ENCODE results near the gene EPC1.

EPC1 gene

DNA sequence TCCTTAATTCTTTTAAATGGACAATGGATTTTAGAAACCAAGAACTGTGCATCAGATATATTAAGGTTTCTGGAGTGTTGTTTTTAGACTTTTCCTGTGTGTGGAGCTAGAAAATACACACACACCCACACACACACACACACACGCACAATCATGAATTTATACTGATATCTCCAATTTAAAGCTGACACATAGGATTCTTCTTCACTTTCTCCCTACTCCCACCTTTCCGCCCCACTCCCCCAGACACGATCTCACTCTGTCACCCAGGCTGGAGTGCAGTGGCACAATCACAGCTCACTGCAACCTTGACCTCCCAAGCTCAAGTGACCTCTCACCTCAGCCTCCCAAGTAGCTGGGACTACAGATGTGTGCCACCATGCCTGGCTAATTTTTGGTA is 100.3 kb downstream of the EPC1 start:
- TF ChIP-seq, protein P1, sequence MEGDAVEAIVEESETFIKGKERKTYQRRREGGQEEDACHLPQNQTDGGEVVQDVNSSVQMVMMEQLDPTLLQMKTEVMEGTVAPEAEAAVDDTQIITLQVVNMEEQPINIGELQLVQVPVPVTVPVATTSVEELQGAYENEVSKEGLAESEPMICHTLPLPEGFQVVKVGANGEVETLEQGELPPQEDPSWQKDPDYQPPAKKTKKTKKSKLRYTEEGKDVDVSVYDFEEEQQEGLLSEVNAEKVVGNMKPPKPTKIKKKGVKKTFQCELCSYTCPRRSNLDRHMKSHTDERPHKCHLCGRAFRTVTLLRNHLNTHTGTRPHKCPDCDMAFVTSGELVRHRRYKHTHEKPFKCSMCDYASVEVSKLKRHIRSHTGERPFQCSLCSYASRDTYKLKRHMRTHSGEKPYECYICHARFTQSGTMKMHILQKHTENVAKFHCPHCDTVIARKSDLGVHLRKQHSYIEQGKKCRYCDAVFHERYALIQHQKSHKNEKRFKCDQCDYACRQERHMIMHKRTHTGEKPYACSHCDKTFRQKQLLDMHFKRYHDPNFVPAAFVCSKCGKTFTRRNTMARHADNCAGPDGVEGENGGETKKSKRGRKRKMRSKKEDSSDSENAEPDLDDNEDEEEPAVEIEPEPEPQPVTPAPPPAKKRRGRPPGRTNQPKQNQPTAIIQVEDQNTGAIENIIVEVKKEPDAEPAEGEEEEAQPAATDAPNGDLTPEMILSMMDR (IDR thresholded peaks at IDR 0.05), result no peak
- H3K36me3 ChIP-seq, result no peaks in the 10 kb centered on the region
- H3K27ac ChIP-seq, result no peak overlapping the region
- H3K4me3 ChIP-seq (ENCODE audit: low read depth in 1 of 2, low read length in 1 of 2), result no peak overlapping the region
- no peaks in the 10 kb centered on the region for H3K4me1 ChIP-seq (ENCODE audit: control insufficient read depth in 1 of 2, insufficient read depth in 1 of 2, low read depth in 1 of 2, low read length in 1 of 2)
- no peaks in the 10 kb centered on the region for H3K9me3 ChIP-seq
- no peaks in the 10 kb centered on the region for H3K27me3 ChIP-seq

DNA sequence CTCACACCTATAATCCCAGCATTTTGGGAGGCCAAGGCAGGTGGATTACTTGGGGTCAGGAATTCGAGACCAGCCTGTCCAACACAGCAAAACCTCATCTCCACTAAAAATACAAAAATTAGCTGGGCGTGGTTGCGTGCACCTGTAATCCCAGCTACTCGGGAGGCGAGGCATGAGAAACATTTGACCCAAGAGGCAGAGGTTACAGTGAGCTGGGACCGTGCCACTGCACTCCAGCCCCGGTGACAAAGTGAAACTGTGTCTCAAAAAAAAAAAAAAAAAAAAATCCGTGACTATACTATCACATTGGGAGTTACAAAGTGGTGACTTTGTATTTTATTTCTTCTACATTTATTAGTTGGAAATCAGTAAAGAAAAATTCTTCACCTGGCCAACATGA is 101.2 kb downstream of the EPC1 start:
- TF ChIP-seq, protein P1 (IDR thresholded peaks at IDR 0.05), result no peak

GRCh38 chr10:32244421-32245207 is 102.3 kb downstream of the EPC1 start:
- no peak overlapping the region for H3K27ac ChIP-seq
- TF ChIP-seq, protein P1 (IDR thresholded peaks at IDR 0.05), result no peak
- H3K9me3 ChIP-seq, result no peaks in the 10 kb centered on the region
- no peak overlapping the region for H3K4me3 ChIP-seq (ENCODE audit: low read depth in 1 of 2, low read length in 1 of 2)
- no peaks in the 10 kb centered on the region for H3K36me3 ChIP-seq
- no peaks in the 10 kb centered on the region for H3K4me1 ChIP-seq (ENCODE audit: control insufficient read depth in 1 of 2, insufficient read depth in 1 of 2, low read depth in 1 of 2, low read length in 1 of 2)
- no peaks in the 10 kb centered on the region for H3K27me3 ChIP-seq

More for the DNA sequence above, 101.2 kb downstream of the EPC1 start:
- H3K36me3 ChIP-seq, result no peaks in the 10 kb centered on the region
- H3K4me3 ChIP-seq (ENCODE audit: low read depth in 1 of 2, low read length in 1 of 2), result no peak overlapping the region
- no peaks in the 10 kb centered on the region for H3K27me3 ChIP-seq
- H3K4me1 ChIP-seq (ENCODE audit: control insufficient read depth in 1 of 2, insufficient read depth in 1 of 2, low read depth in 1 of 2, low read length in 1 of 2), result no peaks in the 10 kb centered on the region
- H3K9me3 ChIP-seq, result no peaks in the 10 kb centered on the region
- H3K27ac ChIP-seq, result no peak overlapping the region

GRCh38 chr10:32244011-32244410 is 102.9 kb downstream of the EPC1 start:
- TF ChIP-seq, protein P1 (IDR thresholded peaks at IDR 0.05), result no peak
- H3K4me1 ChIP-seq (ENCODE audit: control insufficient read depth in 1 of 2, insufficient read depth in 1 of 2, low read depth in 1 of 2, low read length in 1 of 2), result no peaks in the 10 kb centered on the region

DNA sequence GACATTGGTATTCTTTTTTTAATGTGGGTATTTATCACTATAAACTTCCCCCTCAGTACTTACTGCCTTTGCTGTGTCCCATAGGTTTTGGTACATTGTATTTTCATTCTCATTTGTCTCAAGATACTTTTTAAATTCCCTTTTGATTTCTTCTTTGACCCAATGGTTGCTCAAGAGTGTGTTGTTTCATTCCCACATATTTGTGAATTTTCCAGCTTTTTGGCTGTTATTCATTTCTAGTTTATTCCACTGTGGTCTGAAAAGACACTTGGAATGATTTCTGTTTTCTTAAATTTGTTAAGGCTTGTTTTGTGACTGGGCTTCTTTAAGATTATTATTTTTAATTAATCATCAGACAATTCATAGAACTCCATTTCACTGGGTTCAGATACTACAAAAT is 105.0 kb downstream of the EPC1 start:
- Histone ChIP-seq H3K36me3 (no peaks in the 10 kb centered on the region), H3K4me3 (ENCODE audit: low read depth in 1 of 2, low read length in 1 of 2) (no peak overlapping the region), H3K9me3 (no peaks in the 10 kb centered on the region), H3K27ac (no peak overlapping the region), H3K4me1 (ENCODE audit: control insufficient read depth in 1 of 2, insufficient read depth in 1 of 2, low read depth in 1 of 2, low read length in 1 of 2) (no peaks in the 10 kb centered on the region), H3K27me3 (no peaks in the 10 kb centered on the region)
- TF ChIP-seq, protein P1 (IDR thresholded peaks at IDR 0.05), result no peak

More at GRCh38 chr10:32244011-32244410, 102.9 kb downstream of the EPC1 start:
- Histone ChIP-seq H3K27me3 (no peaks in the 10 kb centered on the region), H3K4me3 (ENCODE audit: low read depth in 1 of 2, low read length in 1 of 2) (no peak overlapping the region), H3K36me3 (no peaks in the 10 kb centered on the region), H3K9me3 (no peaks in the 10 kb centered on the region), H3K27ac (no peak overlapping the region)
